ENCODE results near the gene C6orf62. TPM values are rescaled to one million over a fixed set of nuclear protein-coding genes. Genes with fewer than 3 reads are reported as not detected.
"Not testable (repeated sequence)": the region's sequence is repeated elsewhere in the genome, so short reads cannot be mapped to it uniquely, and the experiment has no call there.

Gene C6orf62
- total RNA-seq, 2 experiments from 2014 or later = 42.3 to 77.4 TPM

DNA sequence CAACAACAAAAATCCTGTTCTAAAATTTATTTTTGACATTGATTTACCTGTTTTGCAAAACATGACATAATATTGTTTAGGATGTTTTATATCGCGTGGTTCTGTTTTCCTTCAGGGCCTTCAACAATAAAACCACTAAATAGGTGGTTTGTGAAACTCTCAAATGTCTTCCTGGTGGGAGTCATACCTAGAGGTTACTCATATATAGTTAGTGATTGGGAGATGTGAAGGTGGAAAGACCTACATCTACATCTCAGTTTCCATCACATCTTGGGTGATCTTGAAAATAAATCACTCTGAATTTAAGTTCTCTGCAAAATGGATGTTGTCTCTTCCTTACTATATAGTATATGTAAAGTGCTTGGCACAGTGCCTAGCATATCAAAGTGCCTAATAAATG, 22.9 kb downstream of the C6orf62 start:
- H3K27ac ChIP-seq (ENCODE audit: low read depth, low read length, poor library complexity, severe bottlenecking) = no peak overlapping the region
- H2AFZ ChIP-seq (ENCODE audit: low read length) = no peak overlapping the region
- ChIA-PET CTCF (ENCODE audit: unreplicated experiment) (no interaction called here), POLR2A (interaction anchor here (0.7 kb wide), 1 partner anchor 41 kb away, joined by 3 read pairs; no protein-coding TSS in a partner anchor)
- no peak for DNase-seq (ENCODE audit: low spot score)
- TF ChIP-seq EZH2phosphoT487 (IDR thresholded peaks at IDR 0.05; ENCODE audit: borderline replicate concordance, low read depth, low read length) (no peak), CTCF (conservative IDR thresholded peaks at IDR 0.05; ENCODE audit: low read length) (no peak)
- H3K36me3 ChIP-seq (ENCODE audit: insufficient read depth, low read length) = peaks cover 15% of the 10 kb centered on the region; the same call in 1 of the 2 replicates
- H3K4me1 ChIP-seq (ENCODE audit: insufficient read depth, low read length, poor library complexity, severe bottlenecking) = peaks cover 7% of the 10 kb centered on the region
- intact Hi-C loops (cut with micrococcal nuclease; ENCODE audit: unreplicated experiment) = loop anchor here (1.0 to 10.0 kb wide), 2 partner anchors 70 to 319 kb away; no protein-coding TSS in a partner anchor
- H3K79me2 ChIP-seq (ENCODE audit: insufficient read depth, low read depth, low read length) = no peaks in the 10 kb centered on the region
- no peaks in the 10 kb centered on the region for H3K9me3 ChIP-seq (ENCODE audit: low read length)
- H3K4me2 ChIP-seq (ENCODE audit: low read length) = no peak overlapping the region
- no peaks in the 10 kb centered on the region for H3K9me2 ChIP-seq (ENCODE audit: insufficient read depth, low read length)
- no peak overlapping the region for H3K4me3 ChIP-seq (ENCODE audit: low read depth, low read length, poor library complexity, severe bottlenecking)
- no peaks in the 10 kb centered on the region for H4K20me1 ChIP-seq (ENCODE audit: insufficient read depth, low read length)
- no TSS peak for BruUV-seq (replicated peaks)

- H2AFZ ChIP-seq (ENCODE audit: low read length); H3K4me2 ChIP-seq (ENCODE audit: low read length); H4K20me1 ChIP-seq (ENCODE audit: insufficient read depth, low read length); H3K79me2 ChIP-seq (ENCODE audit: insufficient read depth, low read depth, low read length); H3K27ac ChIP-seq (ENCODE audit: low read depth, low read length, poor library complexity, severe bottlenecking); BruUV-seq (replicated peaks); H3K9me3 ChIP-seq (ENCODE audit: low read length); H3K4me1 ChIP-seq (ENCODE audit: insufficient read depth, low read length, poor library complexity, severe bottlenecking); H3K4me3 ChIP-seq (ENCODE audit: low read depth, low read length, poor library complexity, severe bottlenecking); POLR2A ChIA-PET; H3K9me2 ChIP-seq (ENCODE audit: insufficient read depth, low read length); CTCF ChIA-PET (ENCODE audit: unreplicated experiment): not testable (repeated sequence)
- peaks cover 10% of the 10 kb centered on the region; the same call in 1 of the 2 replicates for H3K36me3 ChIP-seq (ENCODE audit: insufficient read depth, low read length)
- DNase-seq (ENCODE audit: low spot score) = peak; percentile 74
- peak; percentile 80 for TF ChIP-seq CTCF (conservative IDR thresholded peaks at IDR 0.05; ENCODE audit: low read length)
- intact Hi-C loops (cut with micrococcal nuclease; ENCODE audit: unreplicated experiment) = loop anchor here (1.0 to 10.0 kb wide), 6 partner anchors 71 to 413 kb away; partner anchors contain the start of gene ALDH5A1
These were observed 23.3 kb downstream of the C6orf62 start for GRCh38 chr6:24695635-24696034.

- intact Hi-C loops (cut with micrococcal nuclease; ENCODE audit: unreplicated experiment) = loop anchor here (2.0 to 10.0 kb wide), 4 partner anchors 199 to 411 kb away; partner anchors contain the start of gene ALDH5A1
- TF ChIP-seq EZH2phosphoT487 (IDR thresholded peaks at IDR 0.05; ENCODE audit: borderline replicate concordance, low read depth, low read length) (no peak), CTCF (conservative IDR thresholded peaks at IDR 0.05; ENCODE audit: low read length) (no peak)
- Histone ChIP-seq H3K9me2 (ENCODE audit: insufficient read depth, low read length) (no peaks in the 10 kb centered on the region), H3K79me2 (ENCODE audit: insufficient read depth, low read depth, low read length) (no peaks in the 10 kb centered on the region), H3K4me2 (ENCODE audit: low read length) (no peak overlapping the region), H3K27ac (ENCODE audit: low read depth, low read length, poor library complexity, severe bottlenecking) (no peak overlapping the region), H3K9me3 (ENCODE audit: low read length) (no peaks in the 10 kb centered on the region), H4K20me1 (ENCODE audit: insufficient read depth, low read length) (no peaks in the 10 kb centered on the region), H3K36me3 (ENCODE audit: insufficient read depth, low read length) (peaks cover 4% of the 10 kb centered on the region; the same call in 1 of the 2 replicates), H3K4me3 (ENCODE audit: low read depth, low read length, poor library complexity, severe bottlenecking) (no peak overlapping the region), H3K4me1 (ENCODE audit: insufficient read depth, low read length, poor library complexity, severe bottlenecking) (peaks cover 7% of the 10 kb centered on the region), H2AFZ (ENCODE audit: low read length) (no peak overlapping the region)
- DNase-seq (ENCODE audit: low spot score) = no peak
- CTCF ChIA-PET (ENCODE audit: unreplicated experiment) = no interaction called here
- POLR2A ChIA-PET = interaction anchor here (0.8 to 0.9 kb wide), 2 partner anchors 108 to 112 kb away, joined by 3 read pairs; no protein-coding TSS in a partner anchor
- no TSS peak for BruUV-seq (replicated peaks)
These were observed 24.8 kb downstream of the C6orf62 start for GRCh38 chr6:24694198-24694597.
